Anterior cingulate cortex (tissue), 58 donors: ENCODE measurements around the gene TEKT4.
"Not testable (repeated sequence)": the region's sequence is repeated elsewhere in the genome, so short reads cannot be mapped to it uniquely, and the experiment has no call there.

Experiments used
- DNase-seq, 58 donors: peaks; one replicate each; lab custom pipeline; 2025; lab: John Stamatoyannopoulos, UW

The TEKT4 gene

GRCh38 chr2:94875064-94875819 lies 4.0 kb downstream of the TEKT4 start:
- DNase-seq = no peak

- no peak for DNase-seq
Observed at GRCh38 chr2:94875820-94876522, 4.7 kb downstream of the TEKT4 start.

- no peak for DNase-seq
Observed at GRCh38 chr2:94876523-94876863, 5.3 kb downstream of the TEKT4 start.

GRCh38 chr2:94877129-94877528 lies 5.9 kb downstream of the TEKT4 start:
- no peak for DNase-seq

- not testable (repeated sequence) for DNase-seq
Observed at GRCh38 chr2:94878575-94878974, 7.3 kb downstream of the TEKT4 start.

- DNase-seq = no peak
Observed at GRCh38 chr2:94879314-94879981, 8.2 kb downstream of the TEKT4 start.

- DNase-seq = no peak
Observed at GRCh38 chr2:94879982-94880377, 8.8 kb downstream of the TEKT4 start.

- no peak for DNase-seq
Observed at GRCh38 chr2:94880507-94880906, 9.3 kb downstream of the TEKT4 start.

GRCh38 chr2:94881070-94881469 lies 9.8 kb downstream of the TEKT4 start:
- no peak for DNase-seq

- no peak for DNase-seq
Observed at GRCh38 chr2:94890234-94890633, 19.0 kb downstream of the TEKT4 start.

GRCh38 chr2:94895273-94895672 lies 24.0 kb downstream of the TEKT4 start:
- not testable (repeated sequence) for DNase-seq

GRCh38 chr2:94906976-94907375 lies 35.7 kb downstream of the TEKT4 start:
- not testable (repeated sequence) for DNase-seq

GRCh38 chr2:94923196-94923595 lies 52.0 kb downstream of the TEKT4 start:
- DNase-seq = no peak

- DNase-seq = not testable (repeated sequence)
Observed at GRCh38 chr2:94924999-94925398, 53.8 kb downstream of the TEKT4 start.
